Measurements from ENCODE around the gene PPM1N.

The PPM1N gene

GRCh38 chr19:45483033-45483432 is 15.2 kb upstream of the PPM1N start:
- TF ChIP-seq CTCF (conservative IDR thresholded peaks at IDR 0.05; ENCODE audit: low read length): no peak
- no peak for DNase-seq (ENCODE audit: low read depth)

GRCh38 chr19:45484273-45484945 is 13.8 kb upstream of the PPM1N start:
- DNase-seq (ENCODE audit: low read depth): peak; percentile 25
- no peak for TF ChIP-seq CTCF (conservative IDR thresholded peaks at IDR 0.05; ENCODE audit: low read length)
- H3K4me3 ChIP-seq (ENCODE audit: low read length): no peak overlapping the region

More at GRCh38 chr19:45483033-45483432, 15.2 kb upstream of the PPM1N start:
- no peak overlapping the region for H3K4me3 ChIP-seq (ENCODE audit: low read length)

- peak; percentile 93 for DNase-seq (ENCODE audit: low read depth)
- TF ChIP-seq CTCF (conservative IDR thresholded peaks at IDR 0.05; ENCODE audit: low read length): peak; percentile 93
- peak overlapping the region; percentile 83 for H3K4me3 ChIP-seq (ENCODE audit: low read length)
Measured at GRCh38 chr19:45485305-45486077, 12.8 kb upstream of the PPM1N start.

GRCh38 chr19:45488708-45489107 is 9.5 kb upstream of the PPM1N start:
- DNase-seq (ENCODE audit: low read depth): no peak
- TF ChIP-seq CTCF (conservative IDR thresholded peaks at IDR 0.05; ENCODE audit: low read length): no peak
- no peak overlapping the region for H3K4me3 ChIP-seq (ENCODE audit: low read length)

GRCh38 chr19:45489216-45489855 is 8.9 kb upstream of the PPM1N start:
- H3K4me3 ChIP-seq (ENCODE audit: low read length): no peak overlapping the region
- TF ChIP-seq CTCF (conservative IDR thresholded peaks at IDR 0.05; ENCODE audit: low read length): no peak
- no peak for DNase-seq (ENCODE audit: low read depth)

- no peak for TF ChIP-seq CTCF (conservative IDR thresholded peaks at IDR 0.05; ENCODE audit: low read length)
- peak overlapping the region; percentile 72 for H3K4me3 ChIP-seq (ENCODE audit: low read length)
- DNase-seq (ENCODE audit: low read depth): no peak
Measured at GRCh38 chr19:45492137-45492626, 6.1 kb upstream of the PPM1N start.
